ENCODE results near the gene ULK1. TPM values are rescaled to one million over a fixed set of nuclear protein-coding genes. Genes with fewer than 3 reads are reported as not detected.
"Not testable (repeated sequence)": the region's sequence is repeated elsewhere in the genome, so short reads cannot be mapped to it uniquely, and the experiment has no call there.

The ULK1 gene
- total and polyA plus RNA-seq, 7 donors = 5.3 to 29.1 (median 16.8) TPM

DNA sequence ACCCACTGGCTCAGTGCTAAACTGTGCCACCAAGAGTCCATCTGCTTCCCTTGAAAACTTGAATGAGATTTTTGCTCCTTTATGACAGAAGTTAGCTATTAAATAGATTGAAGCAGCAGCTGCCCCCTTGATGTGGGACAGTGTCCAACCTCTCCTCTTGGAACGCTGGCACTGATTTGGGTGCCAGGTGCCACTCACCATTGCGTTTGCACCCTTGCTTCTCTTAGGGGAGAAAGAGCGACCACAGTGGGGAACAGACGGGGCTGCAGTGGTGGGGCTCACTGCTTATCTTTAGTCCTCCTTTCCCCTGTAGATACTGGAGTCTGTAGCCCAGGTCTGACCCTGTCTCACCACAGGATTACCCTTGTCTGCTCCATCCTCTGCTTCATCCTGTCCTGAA, 64.7 kb downstream of the ULK1 start:
- DNase-seq = no peak
- Histone ChIP-seq H3K4me3 (no peak overlapping the region), H3K9me3 (no peaks in the 10 kb centered on the region), H3K4me1 (peaks cover 0 to 38% (median 29%) of the 10 kb centered on the region in 4 donors), H3K27ac (no peak overlapping the region), H3K36me3 (peaks cover 0 to 19% (median 0%) of the 10 kb centered on the region in 4 donors), H3K27me3 (no peaks in the 10 kb centered on the region)
- TF ChIP-seq POLR2A (IDR thresholded peaks at IDR 0.05) (no peak), EP300 (IDR thresholded peaks at IDR 0.05) (no peak), POLR2AphosphoS5 (IDR thresholded peaks at IDR 0.05) (no peak)
- TF ChIP-seq, protein P1, sequence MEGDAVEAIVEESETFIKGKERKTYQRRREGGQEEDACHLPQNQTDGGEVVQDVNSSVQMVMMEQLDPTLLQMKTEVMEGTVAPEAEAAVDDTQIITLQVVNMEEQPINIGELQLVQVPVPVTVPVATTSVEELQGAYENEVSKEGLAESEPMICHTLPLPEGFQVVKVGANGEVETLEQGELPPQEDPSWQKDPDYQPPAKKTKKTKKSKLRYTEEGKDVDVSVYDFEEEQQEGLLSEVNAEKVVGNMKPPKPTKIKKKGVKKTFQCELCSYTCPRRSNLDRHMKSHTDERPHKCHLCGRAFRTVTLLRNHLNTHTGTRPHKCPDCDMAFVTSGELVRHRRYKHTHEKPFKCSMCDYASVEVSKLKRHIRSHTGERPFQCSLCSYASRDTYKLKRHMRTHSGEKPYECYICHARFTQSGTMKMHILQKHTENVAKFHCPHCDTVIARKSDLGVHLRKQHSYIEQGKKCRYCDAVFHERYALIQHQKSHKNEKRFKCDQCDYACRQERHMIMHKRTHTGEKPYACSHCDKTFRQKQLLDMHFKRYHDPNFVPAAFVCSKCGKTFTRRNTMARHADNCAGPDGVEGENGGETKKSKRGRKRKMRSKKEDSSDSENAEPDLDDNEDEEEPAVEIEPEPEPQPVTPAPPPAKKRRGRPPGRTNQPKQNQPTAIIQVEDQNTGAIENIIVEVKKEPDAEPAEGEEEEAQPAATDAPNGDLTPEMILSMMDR (IDR thresholded peaks at IDR 0.05) = no peak
- 78 to 87% methylated on average over 4 of the region's 4 CpGs for WGBS, 2 donors
- intact Hi-C loops (cut with DNase I) = no loop called here

DNA sequence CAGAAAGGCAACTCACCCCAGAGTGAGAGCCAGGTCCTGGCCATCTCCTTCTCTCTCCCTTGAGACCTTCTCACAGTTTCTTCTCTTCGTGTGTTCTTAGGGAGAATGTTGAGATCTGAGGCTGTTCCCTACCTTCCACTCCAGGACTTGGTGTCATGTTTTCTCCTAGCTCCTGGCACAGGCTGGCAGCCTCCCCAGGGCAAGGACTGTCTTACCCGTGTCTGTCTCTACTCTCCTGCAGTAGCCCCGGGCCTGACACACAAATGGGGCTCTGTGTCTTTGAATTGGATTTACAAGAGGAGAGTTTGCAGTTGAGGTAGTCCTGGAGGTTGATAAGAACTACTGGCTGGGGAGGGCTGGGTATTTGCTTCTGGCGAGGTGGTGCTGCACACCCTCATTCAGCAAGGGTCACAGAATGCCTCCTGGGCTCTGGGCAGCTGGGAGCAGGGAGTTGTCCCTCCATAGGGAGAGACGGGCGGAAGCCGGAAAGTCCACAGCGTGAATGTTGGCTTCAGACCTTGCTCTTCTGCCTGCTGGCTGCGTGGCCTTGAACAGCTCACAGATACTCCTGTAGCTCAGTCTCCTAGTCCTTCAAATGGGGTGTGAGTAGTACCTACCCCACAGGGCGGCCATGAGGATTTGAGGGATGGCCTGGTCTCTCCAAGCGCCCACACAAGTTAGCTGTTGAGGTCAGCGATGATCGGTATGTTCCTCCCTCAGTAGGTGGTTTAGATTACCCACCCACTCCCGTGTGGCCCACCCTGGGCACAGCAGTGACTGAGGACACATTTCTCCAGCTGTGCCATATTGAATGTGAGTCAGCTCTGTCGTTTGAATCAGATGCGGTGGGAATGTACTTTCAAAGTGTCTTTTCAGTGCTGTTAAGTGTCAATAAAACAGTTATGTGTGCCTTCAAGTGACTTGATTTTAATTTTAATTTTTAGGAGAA, 65.5 kb downstream of the ULK1 start:
- no peak for TF ChIP-seq POLR2A (IDR thresholded peaks at IDR 0.05)
- TF ChIP-seq POLR2AphosphoS5 (IDR thresholded peaks at IDR 0.05) = no peak
- TF ChIP-seq, protein P1 (IDR thresholded peaks at IDR 0.05) = no peak
- no peak for TF ChIP-seq EP300 (IDR thresholded peaks at IDR 0.05)
- WGBS, 2 donors = 84 to 89% methylated on average over 16 of the region's 16 CpGs
- no peak overlapping the region for H3K27ac ChIP-seq
- intact Hi-C loops (cut with DNase I) = no loop called here
- H3K9me3 ChIP-seq = no peaks in the 10 kb centered on the region
- peaks cover 0 to 19% (median 0%) of the 10 kb centered on the region in 4 donors for H3K36me3 ChIP-seq
- DNase-seq = no peak
- H3K4me3 ChIP-seq = no peak overlapping the region
- no peaks in the 10 kb centered on the region for H3K27me3 ChIP-seq
- H3K4me1 ChIP-seq = peaks cover 0 to 40% (median 29%) of the 10 kb centered on the region in 4 donors

DNA sequence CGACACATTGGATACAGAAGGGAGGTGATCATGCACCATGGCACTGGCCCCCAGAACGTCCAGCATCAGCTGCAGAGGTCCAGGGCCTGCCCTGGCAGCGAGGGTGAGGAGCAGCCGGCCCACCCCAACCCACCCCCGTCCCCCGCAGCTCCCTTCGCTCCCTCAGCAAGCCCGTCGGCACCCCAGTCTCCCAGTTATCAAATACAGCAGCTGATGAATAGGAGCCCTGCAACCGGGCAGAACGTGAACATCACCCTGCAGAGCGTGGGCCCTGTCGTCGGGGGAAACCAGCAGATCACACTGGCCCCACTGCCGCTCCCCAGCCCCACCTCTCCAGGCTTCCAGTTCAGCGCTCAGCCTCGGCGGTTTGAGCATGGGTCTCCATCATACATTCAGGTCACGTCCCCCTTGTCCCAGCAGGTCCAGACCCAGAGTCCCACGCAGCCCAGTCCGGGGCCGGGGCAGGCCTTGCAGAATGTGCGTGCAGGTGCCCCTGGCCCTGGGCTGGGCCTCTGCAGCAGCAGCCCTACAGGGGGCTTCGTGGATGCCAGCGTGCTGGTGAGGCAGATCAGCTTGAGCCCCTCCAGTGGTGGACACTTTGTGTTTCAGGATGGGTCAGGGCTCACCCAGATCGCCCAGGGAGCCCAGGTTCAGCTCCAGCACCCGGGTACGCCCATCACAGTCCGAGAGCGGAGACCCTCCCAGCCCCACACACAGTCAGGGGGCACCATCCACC, 66.3 kb downstream of the ULK1 start:
- Histone ChIP-seq H3K36me3 (peaks cover 0 to 19% (median 0%) of the 10 kb centered on the region in 4 donors), H3K4me1 (peaks cover 0 to 49% (median 30%) of the 10 kb centered on the region in 4 donors)
- H3K9me3 ChIP-seq; H3K27ac ChIP-seq; intact Hi-C loops (cut with DNase I); H3K27me3 ChIP-seq; H3K4me3 ChIP-seq; DNase-seq: not testable (repeated sequence)
- 94 to 95% methylated on average over 22 to 23 of the region's 30 CpGs for WGBS, 2 donors

DNA sequence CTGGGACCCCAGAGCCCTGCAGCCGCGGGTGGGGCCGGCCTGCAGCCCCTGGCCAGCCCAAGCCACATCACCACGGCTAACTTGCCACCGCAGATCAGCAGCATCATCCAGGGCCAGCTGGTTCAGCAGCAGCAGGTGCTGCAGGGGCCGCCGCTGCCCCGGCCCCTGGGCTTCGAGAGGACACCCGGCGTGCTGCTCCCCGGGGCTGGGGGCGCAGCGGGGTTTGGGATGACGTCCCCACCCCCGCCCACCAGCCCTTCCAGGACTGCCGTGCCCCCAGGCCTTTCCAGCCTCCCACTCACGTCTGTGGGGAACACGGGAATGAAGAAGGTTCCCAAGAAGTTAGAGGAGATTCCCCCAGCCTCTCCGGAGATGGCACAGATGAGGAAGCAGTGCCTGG, 66.9 kb downstream of the ULK1 start:
- Histone ChIP-seq H3K36me3 (peaks cover 0 to 19% (median 0%) of the 10 kb centered on the region in 4 donors), H3K4me1 (peaks cover 0 to 48% (median 30%) of the 10 kb centered on the region in 4 donors)
- intact Hi-C loops (cut with DNase I); DNase-seq; H3K4me3 ChIP-seq; H3K9me3 ChIP-seq; H3K27ac ChIP-seq; H3K27me3 ChIP-seq: not testable (repeated sequence)
- WGBS, 2 donors = 94 to 97% methylated on average over 12 of the region's 20 CpGs

DNA sequence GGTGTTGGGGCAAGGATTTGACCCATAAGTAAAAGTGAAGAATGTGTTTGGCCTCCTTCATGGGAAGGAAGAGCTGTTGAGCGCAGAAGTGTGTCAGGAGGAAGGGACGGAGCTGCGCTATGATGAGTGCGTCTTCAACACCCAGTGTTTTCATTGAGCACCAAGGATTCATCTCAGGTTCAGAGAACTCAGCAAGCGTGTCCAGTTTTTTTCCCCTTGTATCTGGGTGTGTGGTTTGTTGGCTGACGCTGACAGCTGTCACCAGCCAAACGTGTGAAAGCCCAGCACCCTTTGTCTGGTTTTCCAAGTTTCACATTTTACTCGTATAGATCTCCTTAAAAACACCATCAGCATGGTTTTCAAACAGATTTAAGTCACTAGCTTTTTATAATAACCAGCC, 67.6 kb downstream of the ULK1 start:
- WGBS, 2 donors = 88 to 91% methylated on average over 8 of the region's 8 CpGs
- H3K4me1 ChIP-seq = peaks cover 0 to 41% (median 25%) of the 10 kb centered on the region in 4 donors
- intact Hi-C loops (cut with DNase I) = no loop called here

More for the DNA sequence above, 67.6 kb downstream of the ULK1 start:
- Histone ChIP-seq H3K27ac (no peak overlapping the region), H3K9me3 (no peaks in the 10 kb centered on the region), H3K4me3 (no peak overlapping the region), H3K36me3 (peaks cover 0 to 19% (median 0%) of the 10 kb centered on the region in 4 donors), H3K27me3 (no peaks in the 10 kb centered on the region)
- TF ChIP-seq EP300 (IDR thresholded peaks at IDR 0.05) = no peak
- no peak for TF ChIP-seq POLR2A (IDR thresholded peaks at IDR 0.05)
- TF ChIP-seq, protein P1 (IDR thresholded peaks at IDR 0.05) = no peak
- TF ChIP-seq POLR2AphosphoS5 (IDR thresholded peaks at IDR 0.05) = no peak
- DNase-seq = no peak
